Sigmoid colon (tissue), 7 donors: Measurements from ENCODE around the gene TMEM143. TPM values are rescaled to one million over a fixed set of nuclear protein-coding genes. Genes with fewer than 3 reads are reported as not detected.
"Not testable (repeated sequence)": the region's sequence is repeated elsewhere in the genome, so short reads cannot be mapped to it uniquely, and the experiment has no call there.

Source experiments
- DNase-seq: peaks from one replicate; pipeline ENCODE4 v3.0.0-alpha.2; 2019
- H3K27ac ChIP-seq, 4 donors: fragments of 200-600 bp; sonication (generic); one replicate each; pipeline ENCODE4 v1.5.1; 2016 to 2019; ENCODE audit warnings: mild to moderate bottlenecking in 1 of 4
- H3K27me3 ChIP-seq, 3 donors: fragments of 200-600 bp; sonication (generic); one replicate each; pipeline ENCODE4 v1.5.1; 2019; ENCODE audit warnings: mild to moderate bottlenecking in 1 of 3
- H3K36me3 ChIP-seq, 4 donors: fragments of 200-600 bp; sonication (generic); one replicate each; pipeline ENCODE4 v1.5.1; 2016 to 2019
- H3K4me1 ChIP-seq, 4 donors: fragments of 200-600 bp; sonication (generic); one replicate each; pipeline ENCODE4 v1.5.1; 2017 to 2019
- H3K4me3 ChIP-seq, 4 donors: fragments of 200-600 bp; sonication (generic); one replicate each; pipeline ENCODE4 v1.5.1; 2017 to 2019; ENCODE audit warnings: mild to moderate bottlenecking in 2 of 4, moderate library complexity in 1 of 4
- H3K9me3 ChIP-seq, 4 donors: fragments of 200-600 bp in 3 of 4; sonication (generic) in 3 of 4; one replicate each; pipeline versions ENCODE4 v1.5.1 to v1.6.1; 2013 to 2019
- CTCF ChIP-seq, 4 experiments: fragments of 450-650 bp in 3 of 4; fragments of 200-600 bp in 1 of 4; IDR thresholded peaks; one replicate each; pipeline ENCODE4 v1.5.1; 2016 to 2019; ENCODE audit warnings: antibody characterized with exemption in 4 of 4, mild to moderate bottlenecking in 3 of 4, moderate library complexity in 2 of 4
- EP300 ChIP-seq, 4 donors: sonication (generic); formaldehyde crosslinking; IDR thresholded peaks; one replicate each; pipeline ENCODE4 v1.6.1; 2017; ENCODE audit warnings: antibody characterized with exemption in 4 of 4
- POLR2A ChIP-seq, 2 donors: fragments of 450-650 bp; IDR thresholded peaks; one replicate each; pipeline ENCODE4 v1.6.1; 2016; ENCODE audit warnings: antibody characterized with exemption in 2 of 2, mild to moderate bottlenecking in 2 of 2, moderate library complexity in 2 of 2
- POLR2AphosphoS5 ChIP-seq, 4 donors: sonication (generic); formaldehyde crosslinking; IDR thresholded peaks; one replicate each; pipeline ENCODE4 v1.6.1; 2017; ENCODE audit warnings: antibody characterized with exemption in 4 of 4
- WGBS, 2 donors: extraction: QIAGEN DNeasy Blood & Tissue Kit; methylation state at CpG; one replicate each; pipeline ENCODE4 v1.1.7; 2013; 5-methylcytosine and 5-hydroxymethylcytosine counted together
- intact Hi-C: fragments of 100-400 bp; cut with DNase I; formaldehyde crosslinking; loops from one replicate; pipeline ENCODE4 v1.15.1; 2023
- polyA plus RNA-seq, 3 donors: library from polyadenylated mRNA; stranded (reverse); fragments of 200-250 nt; gene quantifications; one replicate each; pipeline ENCODE4 v1.2.3, GENCODE V29; 2013
- total RNA-seq, 4 donors: library from RNA; depleted of rRNA; stranded (reverse); fragments of >200 nt; gene quantifications; one replicate each; pipeline ENCODE4 v1.1.0, GENCODE V29; 2016
- donor health status: healthy with polysubstance abuse.
- donor health status: Bipolar disorder and iron deficiency.
- donor health status: healthy.

The TMEM143 gene
- total and polyA plus RNA-seq, 7 donors = 4.2 to 8.9 (median 6.8) TPM

DNA sequence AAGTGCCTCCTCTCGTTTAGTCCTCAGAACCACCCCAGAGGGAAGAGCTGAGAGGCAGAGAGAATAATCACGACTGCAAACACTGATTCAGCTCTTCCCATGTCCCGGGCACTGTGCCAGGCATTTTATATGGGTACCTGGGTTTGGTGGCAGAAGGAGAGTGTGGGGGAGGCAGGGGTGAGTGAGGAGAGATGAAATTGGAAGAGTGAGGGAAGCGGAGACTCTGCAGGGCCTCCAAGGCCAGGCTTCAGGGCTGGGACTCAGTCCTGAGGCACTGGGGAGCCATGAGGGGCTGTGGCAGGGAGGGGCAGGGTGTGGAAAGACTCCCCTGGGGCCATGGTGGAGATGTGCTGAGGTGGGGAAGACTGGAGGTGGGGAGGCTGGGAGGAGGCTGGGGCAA, 9.2 kb upstream of the TMEM143 start:
- 18 to 61% methylated on average over 4 of the region's 4 CpGs for WGBS, 2 donors
- DNase-seq = no peak
- Histone ChIP-seq H3K36me3 (no peaks in the 10 kb centered on the region), H3K9me3 (no peaks in the 10 kb centered on the region), H3K4me3 (no peak overlapping the region), H3K4me1 (no peaks in the 10 kb centered on the region), H3K27ac (no peak overlapping the region), H3K27me3 (no peaks in the 10 kb centered on the region)
- intact Hi-C loops = no loop called here
- TF ChIP-seq CTCF (IDR thresholded peaks at IDR 0.05) = no peak
- TF ChIP-seq POLR2A (IDR thresholded peaks at IDR 0.05) = no peak
- TF ChIP-seq EP300 (IDR thresholded peaks at IDR 0.05) = no peak
- no peak for TF ChIP-seq POLR2AphosphoS5 (IDR thresholded peaks at IDR 0.05)

DNA sequence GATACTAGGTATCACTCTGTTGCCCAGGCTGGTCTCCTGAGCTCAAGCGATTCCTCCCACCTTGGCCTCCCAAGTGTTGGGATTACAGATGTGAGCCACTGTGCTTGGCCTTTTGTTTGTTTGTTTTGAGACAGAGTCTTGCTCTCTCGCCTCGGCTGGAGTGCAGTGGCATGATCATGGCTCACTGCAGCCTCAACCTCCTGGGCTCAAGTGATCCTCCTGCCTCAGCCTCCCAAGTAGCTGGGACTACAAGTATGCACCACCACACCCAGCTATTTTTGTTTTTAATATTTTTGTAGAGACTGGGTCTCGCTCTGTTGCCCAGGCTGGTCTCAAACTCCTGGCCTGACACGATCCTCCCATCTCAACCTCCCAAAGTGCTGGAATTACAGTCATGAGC, 8.0 kb upstream of the TMEM143 start:
- WGBS, 2 donors = 88 to 94% methylated on average over 5 of the region's 5 CpGs
- H3K36me3 ChIP-seq, intact Hi-C loops, H3K4me1 ChIP-seq, H3K27ac ChIP-seq, DNase-seq, H3K9me3 ChIP-seq, H3K27me3 ChIP-seq, H3K4me3 ChIP-seq: not testable (repeated sequence)

DNA sequence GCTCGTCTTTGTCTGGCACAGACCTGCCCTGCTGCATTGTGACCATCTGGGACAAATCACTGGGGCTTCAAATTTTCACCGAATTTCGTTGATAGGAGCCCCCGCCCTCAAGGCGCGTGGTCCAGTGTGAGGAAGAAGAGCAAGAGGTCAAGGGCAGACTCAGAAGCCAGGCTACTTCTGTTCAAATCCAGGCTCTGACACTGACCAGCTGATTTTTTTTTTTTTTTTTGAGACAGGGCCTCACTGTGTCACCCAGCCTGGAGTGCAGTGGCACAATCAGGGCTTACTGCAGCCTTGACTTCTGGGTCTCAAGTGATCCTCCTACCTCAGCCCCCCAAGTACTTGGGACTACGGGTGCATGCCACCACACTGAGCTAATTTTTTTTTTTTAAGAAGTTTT, 7.6 kb upstream of the TMEM143 start:
- 82 to 84% methylated on average over 7 of the region's 7 CpGs for WGBS, 2 donors
- no peak for TF ChIP-seq POLR2AphosphoS5 (IDR thresholded peaks at IDR 0.05)
- TF ChIP-seq POLR2A (IDR thresholded peaks at IDR 0.05) = no peak
- H3K4me3 ChIP-seq = no peak overlapping the region
- H3K9me3 ChIP-seq = no peaks in the 10 kb centered on the region
- H3K4me1 ChIP-seq = no peaks in the 10 kb centered on the region
- H3K27ac ChIP-seq = no peak overlapping the region
- no peaks in the 10 kb centered on the region for H3K27me3 ChIP-seq
- no peaks in the 10 kb centered on the region for H3K36me3 ChIP-seq
- intact Hi-C loops = no loop called here
- DNase-seq = no peak

- H3K27ac ChIP-seq = no peak overlapping the region
- H3K9me3 ChIP-seq = no peaks in the 10 kb centered on the region
- no peaks in the 10 kb centered on the region for H3K36me3 ChIP-seq
- DNase-seq = no peak
- no peak overlapping the region for H3K4me3 ChIP-seq
- intact Hi-C loops = no loop called here
- no peaks in the 10 kb centered on the region for H3K27me3 ChIP-seq
- TF ChIP-seq POLR2AphosphoS5 (IDR thresholded peaks at IDR 0.05) (no peak), CTCF (IDR thresholded peaks at IDR 0.05) (no peak), POLR2A (IDR thresholded peaks at IDR 0.05) (no peak), EP300 (IDR thresholded peaks at IDR 0.05) (no peak)
- no peaks in the 10 kb centered on the region for H3K4me1 ChIP-seq
- 78 to 91% methylated on average over 4 of the region's 4 CpGs for WGBS, 2 donors
These were observed 7.2 kb upstream of the TMEM143 start for GRCh38 chr19:48370955-48371354.

DNA sequence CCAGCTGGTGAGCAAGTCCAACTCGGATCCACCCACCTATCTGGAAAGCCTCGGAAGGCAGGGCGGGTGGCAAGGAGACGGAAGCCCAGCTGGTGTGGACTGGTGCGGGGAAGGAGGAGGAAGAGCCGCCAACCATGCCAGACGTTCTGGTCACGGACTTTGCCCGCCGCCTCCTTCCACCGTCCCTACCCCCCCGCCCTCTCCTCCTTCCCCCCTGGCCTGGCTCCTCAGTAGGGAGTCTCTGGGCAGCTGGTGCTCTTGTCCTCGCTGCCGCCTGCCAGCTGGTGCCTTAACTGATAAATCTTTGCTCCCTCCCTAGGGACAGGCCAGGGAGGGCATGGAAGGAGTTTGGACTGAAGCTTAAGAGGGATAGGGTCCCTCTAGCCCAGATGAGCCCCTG, 5.2 kb upstream of the TMEM143 start:
- no peaks in the 10 kb centered on the region for H3K36me3 ChIP-seq
- H3K9me3 ChIP-seq = no peaks in the 10 kb centered on the region
- no peak overlapping the region for H3K4me3 ChIP-seq
- H3K4me1 ChIP-seq = peaks cover 0 to 6% (median 5%) of the 10 kb centered on the region in 4 donors
- no peak for DNase-seq
- H3K27me3 ChIP-seq = no peaks in the 10 kb centered on the region
- TF ChIP-seq POLR2A (IDR thresholded peaks at IDR 0.05) (no peak), CTCF (IDR thresholded peaks at IDR 0.05) (no peak), POLR2AphosphoS5 (IDR thresholded peaks at IDR 0.05) (no peak), EP300 (IDR thresholded peaks at IDR 0.05) (no peak)
- no peak overlapping the region for H3K27ac ChIP-seq
- intact Hi-C loops = no loop called here
- WGBS, 2 donors = 16 to 71% methylated on average over 14 of the region's 14 CpGs

DNA sequence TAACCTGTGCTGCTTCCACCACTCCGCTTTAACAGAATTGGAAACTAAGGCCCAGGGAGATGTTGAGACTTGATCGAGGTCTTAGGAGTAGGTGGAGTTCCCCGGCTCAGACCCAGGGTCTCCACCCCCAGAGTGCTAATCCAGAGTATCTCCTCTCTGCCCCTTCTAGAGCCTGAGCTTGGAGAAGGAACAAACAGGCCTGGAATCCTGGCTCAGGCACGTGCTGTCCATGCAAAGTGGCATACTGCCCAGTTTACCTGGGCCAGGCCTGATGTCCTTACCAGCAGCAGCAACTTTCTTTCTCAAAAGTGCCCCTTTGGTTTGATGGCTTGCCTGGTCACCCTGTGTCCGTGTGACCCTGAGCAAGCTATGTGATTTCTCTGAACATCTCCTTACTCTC, 4.1 kb upstream of the TMEM143 start:
- DNase-seq = no peak
- no peak overlapping the region for H3K4me3 ChIP-seq
- no peak overlapping the region for H3K27ac ChIP-seq
- H3K4me1 ChIP-seq = peaks cover 0 to 12% (median 8%) of the 10 kb centered on the region in 4 donors
- intact Hi-C loops = no loop called here
- H3K36me3 ChIP-seq = no peaks in the 10 kb centered on the region
- TF ChIP-seq POLR2AphosphoS5 (IDR thresholded peaks at IDR 0.05) (no peak), CTCF (IDR thresholded peaks at IDR 0.05) (no peak)
- 64 to 79% methylated on average over 5 of the region's 5 CpGs for WGBS, 2 donors
- H3K27me3 ChIP-seq = no peaks in the 10 kb centered on the region
- no peaks in the 10 kb centered on the region for H3K9me3 ChIP-seq
